G401 (cell line): ENCODE measurements around the gene ADAMTS2. TPM values are rescaled to one million over a fixed set of nuclear protein-coding genes. Genes with fewer than 3 reads are reported as not detected.
A peak's percentile ranks its signal among the peaks of the same experiment; 100 is the strongest.

Experiments used
- DNase-seq: peaks from one replicate; pipeline ENCODE4 v3.0.0-alpha.2; 2015; ENCODE audit warnings: low spot score
- in situ Hi-C: cut with HindIII; loops from 2 replicates; pipeline ENCODE4 v1.10.0; 2016; ENCODE audit warnings: low sequenced_read_pairs, mixed read lengths
- total RNA-seq: library from RNA; depleted of rRNA; stranded (reverse); fragments of >200 nt; shearing (Covaris generic); gene quantifications from 2 replicates; pipeline ENCODE4 v1.2.3, GENCODE V29; 2014

ADAMTS2 gene
- total RNA-seq, 1 experiment from 2014 or later, result not detected

- DNase-seq, result no peak
- in situ Hi-C loops, result no loop called here
These were observed 163.3 kb downstream of the ADAMTS2 start for GRCh38 chr5:179181988-179182387.

DNA sequence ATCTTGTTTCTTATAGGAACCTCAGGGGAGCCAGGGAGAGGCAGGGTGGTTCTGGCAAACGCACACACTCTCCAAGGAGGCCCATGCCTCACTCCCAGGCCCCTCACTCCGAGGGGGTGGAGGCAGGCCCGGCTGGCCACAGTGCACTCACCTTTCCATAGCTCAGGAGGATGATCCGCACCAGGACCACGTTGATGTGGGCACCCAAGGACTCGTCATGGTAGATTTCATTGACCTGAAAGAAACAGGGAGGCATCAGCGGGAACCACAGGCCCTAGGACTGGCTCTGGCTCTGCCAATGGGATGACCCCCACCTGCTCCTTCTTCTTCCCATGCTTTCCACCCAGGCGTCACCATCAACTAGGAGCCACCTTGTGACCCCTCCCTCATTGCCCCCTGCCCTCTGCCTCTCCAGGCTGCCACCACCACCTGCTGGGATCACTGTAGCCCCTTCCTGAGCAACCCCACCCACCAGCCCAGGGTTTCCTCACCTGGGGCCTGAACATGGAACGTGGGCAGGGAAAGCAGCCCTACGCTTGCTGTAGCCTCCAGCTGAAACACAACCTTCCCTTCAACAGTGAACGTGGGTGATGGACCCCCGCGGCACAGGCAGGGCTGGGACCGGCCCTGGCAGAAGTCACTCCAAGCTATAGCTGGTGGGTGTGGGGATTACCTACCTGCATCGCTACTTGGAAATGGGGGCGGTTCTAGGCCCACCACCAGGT lies 164.2 kb downstream of the ADAMTS2 start:
- DNase-seq, result no peak
- in situ Hi-C loops, result no loop called here

DNA sequence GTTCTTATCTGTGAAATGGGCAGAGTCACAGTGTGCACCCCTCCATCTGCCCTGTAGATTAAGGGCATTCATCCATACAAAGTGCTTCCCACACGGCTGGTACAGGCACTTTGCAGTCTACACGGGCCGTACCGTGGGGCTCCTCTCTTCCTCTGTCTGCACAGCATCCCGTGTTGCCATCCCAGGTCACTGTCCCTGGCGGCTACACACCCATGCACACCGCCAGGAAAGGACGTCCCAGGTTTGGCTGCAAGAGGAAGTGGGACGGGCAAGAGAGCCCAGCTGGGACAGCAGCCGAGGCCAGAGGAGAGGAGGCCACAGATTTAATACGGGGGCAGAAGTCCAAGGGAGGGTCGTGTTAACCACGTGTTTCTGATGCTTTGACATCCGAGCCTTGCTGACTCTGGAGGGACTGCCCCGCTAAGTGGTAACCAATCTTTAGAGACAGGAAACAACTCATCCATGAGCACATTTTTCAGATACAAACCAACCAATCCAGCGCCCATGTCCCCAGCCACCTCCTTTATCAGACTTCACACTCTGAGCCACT lies 165.1 kb downstream of the ADAMTS2 start:
- in situ Hi-C loops, result no loop called here
- DNase-seq, result no peak

DNA sequence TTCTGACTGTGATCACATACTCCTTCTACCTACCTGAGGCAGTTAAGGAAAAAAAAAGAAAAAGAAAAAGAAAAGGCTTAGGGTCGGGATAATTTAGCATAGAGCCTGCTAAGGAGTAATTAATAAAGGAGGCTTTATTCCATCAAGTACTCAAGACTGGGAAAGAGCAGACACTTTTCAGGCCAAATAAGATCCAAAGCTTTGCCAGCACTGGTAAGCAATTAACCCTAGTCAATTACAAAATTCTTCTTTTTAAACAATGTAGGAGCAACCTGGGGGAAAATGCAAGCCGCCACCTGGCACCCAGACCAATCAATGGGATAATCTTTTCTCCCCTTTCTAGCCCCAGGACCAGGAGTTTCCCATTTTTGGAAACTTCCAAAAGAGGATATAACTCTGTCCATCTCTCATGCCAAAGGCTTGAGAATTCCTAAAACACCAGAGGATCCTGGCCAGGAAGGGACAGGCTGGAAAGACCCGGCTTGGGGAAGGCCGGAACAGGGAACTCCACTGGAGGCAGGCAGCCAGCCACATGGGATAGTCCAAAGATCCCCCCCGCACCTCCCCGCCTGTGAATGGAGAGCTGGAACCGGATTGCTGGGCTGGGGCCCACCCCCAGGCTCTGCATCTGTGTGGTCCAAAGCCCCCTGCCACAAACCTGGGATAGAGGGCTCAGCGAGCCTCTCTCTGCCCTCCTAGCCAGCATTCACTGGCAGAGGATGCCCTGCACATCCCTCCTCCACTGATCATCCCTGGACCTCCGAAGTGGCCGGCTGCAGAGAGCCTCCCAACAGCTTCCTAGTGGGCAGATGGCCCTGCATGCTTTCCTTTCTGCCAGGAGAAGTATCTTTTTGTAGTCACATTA lies 167.3 kb downstream of the ADAMTS2 start:
- no peak for DNase-seq
- in situ Hi-C loops, result no loop called here

DNA sequence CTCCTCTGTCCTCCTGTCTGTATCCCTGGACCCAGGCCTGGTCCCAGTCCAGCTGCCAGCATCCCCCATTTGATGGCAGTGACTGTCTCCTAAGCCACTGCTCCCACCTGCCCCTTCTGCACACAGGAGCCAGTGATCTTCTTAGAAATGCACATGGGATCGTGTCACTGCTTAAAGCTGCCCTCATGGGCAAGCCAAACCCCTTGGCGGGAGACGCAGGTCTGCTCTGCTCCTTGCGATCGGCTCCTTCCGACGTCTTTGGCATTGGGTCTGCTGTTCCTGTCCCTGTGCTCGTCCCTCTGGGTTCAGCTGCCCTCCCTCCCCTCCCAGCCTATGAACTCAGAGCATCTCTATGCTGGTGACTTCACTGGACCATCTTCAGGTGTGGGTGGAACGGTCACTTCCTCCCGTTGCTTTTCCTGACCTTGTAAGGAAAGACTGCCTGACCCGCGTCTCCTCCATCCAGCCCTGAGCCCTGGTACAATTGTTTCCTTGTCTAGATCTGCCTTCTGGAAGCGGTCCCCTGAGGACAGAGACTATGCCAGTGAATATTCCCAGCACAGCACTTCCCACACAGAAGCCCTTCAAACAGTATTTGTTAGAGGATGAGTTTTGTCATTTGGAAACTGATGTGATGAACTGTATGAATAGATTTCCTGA lies 168.6 kb downstream of the ADAMTS2 start:
- DNase-seq, result no peak
- in situ Hi-C loops, result no loop called here

DNA sequence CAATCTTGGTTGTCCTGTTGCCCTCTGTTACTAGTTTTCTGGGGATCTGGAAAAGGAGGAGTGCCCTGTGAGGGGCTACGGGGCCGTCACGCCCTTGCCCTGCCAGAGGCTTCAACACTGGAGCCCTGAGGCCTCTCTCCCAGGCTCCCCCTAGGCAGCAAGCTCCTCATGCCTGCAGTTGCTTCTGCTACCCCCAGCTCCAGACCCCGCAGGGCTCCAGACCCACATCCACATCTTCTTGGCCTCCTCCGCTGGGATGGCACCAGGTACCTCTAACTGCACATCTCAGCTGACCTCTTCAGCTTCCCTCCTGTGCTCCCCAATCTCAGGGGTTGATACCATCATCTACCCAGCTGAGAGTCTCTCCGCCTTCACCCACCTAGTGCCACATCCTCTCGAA lies 169.1 kb downstream of the ADAMTS2 start:
- in situ Hi-C loops, result no loop called here
- DNase-seq, result no peak

DNA sequence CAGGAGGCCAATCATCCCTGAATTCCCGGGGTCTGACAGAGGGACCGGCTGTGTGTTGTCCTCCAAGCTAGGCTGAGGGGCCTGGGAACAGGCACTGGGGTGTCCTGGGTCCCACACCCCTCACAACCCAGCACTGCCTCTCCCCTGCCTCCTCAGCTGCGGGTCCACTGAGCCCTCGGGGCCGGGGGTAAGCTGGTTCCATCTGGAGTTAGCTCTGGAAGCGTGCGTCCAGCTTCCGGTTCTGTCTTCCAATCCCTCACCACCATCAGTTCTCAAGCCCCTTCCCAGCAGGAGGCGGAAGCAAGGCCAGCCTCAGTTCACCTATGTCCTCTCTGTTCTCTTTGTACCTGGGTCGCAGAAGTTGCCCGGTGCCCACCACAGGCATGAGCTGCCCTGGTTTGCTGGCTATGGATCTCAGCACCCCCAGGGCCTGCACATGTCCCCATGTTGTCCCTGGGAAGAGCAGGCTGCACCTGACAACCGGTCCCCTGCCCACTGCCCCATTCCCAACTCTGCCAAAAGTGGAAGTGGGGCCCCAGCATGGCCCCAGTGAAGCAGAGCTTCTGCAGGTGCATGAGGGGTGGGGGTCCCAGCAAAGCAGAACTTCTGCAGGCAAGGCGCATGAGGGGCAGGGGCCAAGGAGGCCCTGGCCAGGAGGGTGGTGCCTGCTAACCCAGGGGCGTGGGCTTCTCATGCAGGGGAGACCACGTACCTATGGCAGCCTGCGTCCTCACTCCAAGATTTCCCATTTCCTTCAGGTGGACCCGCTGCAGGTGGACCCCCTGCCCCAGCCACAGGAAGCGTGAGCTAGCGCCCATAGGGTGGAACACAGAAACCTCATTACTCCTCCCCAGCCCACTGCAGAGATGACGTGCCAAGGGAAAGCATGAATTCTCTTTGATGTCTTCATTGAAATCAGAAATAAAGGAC lies 173.2 kb downstream of the ADAMTS2 start:
- in situ Hi-C loops, result no loop called here
- DNase-seq, result no peak

GRCh38 chr5:179171251-179171815 lies 173.9 kb downstream of the ADAMTS2 start:
- in situ Hi-C loops, result no loop called here

GRCh38 chr5:179170606-179171005 lies 174.7 kb downstream of the ADAMTS2 start:
- in situ Hi-C loops, result no loop called here
- no peak for DNase-seq

More at GRCh38 chr5:179171251-179171815, 173.9 kb downstream of the ADAMTS2 start:
- DNase-seq, result peak; percentile 12

DNA sequence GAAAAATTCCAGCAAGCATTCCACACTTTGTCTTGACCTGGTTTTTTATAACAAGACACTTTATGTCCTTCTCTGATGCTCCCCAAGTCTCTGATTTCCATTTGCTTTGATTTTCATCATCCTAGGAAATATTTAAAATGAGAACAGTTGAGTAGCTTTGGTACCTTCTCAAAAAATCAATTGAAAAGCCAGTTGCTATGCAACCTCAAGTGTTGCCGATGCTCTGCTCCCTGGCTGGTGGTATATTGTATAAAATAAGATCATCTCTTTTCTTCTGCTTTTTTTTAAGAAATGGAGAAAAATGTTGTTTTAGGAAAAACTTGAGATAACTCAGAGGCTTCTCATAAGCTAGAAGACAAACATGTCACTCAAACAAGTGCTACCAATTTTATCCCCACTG lies 175.4 kb downstream of the ADAMTS2 start:
- in situ Hi-C loops, result no loop called here
- DNase-seq, result no peak

DNA sequence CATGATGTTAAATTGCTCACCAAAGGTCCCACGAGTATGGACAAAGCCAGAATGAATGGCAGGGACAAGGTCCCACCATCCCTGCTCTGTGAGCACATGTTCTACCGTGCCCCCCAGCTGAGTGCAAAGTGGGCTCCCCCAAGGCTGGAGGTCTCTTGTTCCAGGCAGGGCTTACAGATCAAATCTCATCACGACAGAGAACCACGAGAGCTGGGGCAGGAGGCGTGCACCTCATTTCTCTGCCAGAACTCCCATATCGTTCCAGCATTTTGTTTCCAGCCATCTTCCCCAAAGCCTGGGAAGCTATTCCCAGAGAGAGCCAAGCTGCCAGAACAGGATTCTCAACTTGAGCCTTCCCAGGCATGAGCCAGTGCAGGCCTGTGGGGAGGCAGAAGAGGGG lies 176.6 kb downstream of the ADAMTS2 start:
- DNase-seq, result no peak
- in situ Hi-C loops, result no loop called here

DNA sequence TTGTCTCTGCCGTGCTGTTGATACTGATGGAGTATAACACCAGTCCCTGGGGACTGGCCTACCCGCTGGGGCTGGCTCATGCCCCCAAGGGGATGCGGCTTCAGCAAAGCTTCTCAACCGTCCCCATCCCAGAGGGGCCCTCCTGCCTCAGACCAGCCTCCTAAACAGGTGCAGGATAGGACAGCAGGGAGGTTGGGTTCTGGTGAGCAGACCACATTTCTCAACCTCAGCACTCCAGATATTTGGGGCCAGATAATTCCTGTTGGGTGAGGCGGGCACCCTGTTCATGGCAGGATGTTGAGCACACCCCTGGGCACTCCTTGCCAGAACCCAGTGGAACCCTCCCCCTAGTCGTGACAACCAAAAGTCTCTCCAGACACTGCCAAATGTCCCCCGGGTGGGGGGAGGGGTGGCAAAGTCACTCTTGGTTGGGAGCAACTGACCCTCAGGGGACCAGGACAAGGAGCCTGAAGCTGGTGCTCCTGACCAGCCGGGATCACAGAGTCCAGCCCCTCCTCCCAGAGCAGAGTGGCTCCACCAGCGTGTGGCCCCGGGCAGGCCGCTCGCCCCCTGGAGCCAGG lies 177.3 kb downstream of the ADAMTS2 start:
- in situ Hi-C loops, result no loop called here
- no peak for DNase-seq

DNA sequence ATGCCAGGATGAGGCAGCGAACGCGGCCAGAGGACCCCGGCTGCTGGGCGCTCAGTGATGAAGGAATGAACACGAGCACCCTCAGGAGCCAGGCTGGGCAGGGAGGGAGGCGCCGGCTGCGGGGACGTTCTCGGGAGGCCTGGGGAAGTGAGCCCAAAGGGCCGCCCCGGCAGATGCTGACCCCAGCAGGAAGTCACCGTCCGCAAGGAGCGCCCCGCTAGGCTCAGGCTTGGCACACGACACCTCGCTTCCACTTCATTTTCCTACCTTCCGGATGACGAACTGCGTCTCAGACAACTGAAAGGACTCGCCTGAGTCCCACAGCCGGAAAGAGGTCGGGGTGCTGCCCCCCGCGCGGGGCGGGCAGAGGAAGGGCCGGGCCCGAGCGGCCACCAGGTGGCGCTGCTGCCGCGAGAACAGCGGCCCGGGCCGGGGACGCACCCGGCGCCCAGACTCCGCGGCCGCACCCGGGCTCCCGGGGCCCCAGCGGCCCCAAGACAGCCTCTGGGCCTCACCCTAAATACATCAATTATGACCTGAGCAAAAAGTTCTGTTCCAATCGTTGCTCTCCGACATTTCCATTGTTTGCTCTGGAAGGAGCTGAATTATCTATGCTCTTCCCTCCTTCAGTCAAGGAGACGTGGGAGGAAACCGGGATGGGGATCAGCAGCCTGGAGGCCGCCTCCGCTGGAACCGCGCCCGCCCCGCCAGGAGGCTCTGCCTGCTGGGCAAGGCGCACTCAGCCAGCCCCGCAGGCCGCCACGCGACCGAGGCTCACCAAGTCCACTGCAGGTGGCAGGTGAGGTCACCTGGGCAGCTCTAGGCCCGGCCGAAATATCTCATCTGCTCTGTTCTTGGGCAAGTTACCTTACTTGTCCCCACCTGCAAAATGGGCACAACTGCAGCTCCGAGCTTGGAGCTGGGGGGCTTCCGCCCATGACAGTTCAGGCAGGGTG lies 178.1 kb downstream of the ADAMTS2 start:
- peak; percentile 28 for DNase-seq
- in situ Hi-C loops, result no loop called here

DNA sequence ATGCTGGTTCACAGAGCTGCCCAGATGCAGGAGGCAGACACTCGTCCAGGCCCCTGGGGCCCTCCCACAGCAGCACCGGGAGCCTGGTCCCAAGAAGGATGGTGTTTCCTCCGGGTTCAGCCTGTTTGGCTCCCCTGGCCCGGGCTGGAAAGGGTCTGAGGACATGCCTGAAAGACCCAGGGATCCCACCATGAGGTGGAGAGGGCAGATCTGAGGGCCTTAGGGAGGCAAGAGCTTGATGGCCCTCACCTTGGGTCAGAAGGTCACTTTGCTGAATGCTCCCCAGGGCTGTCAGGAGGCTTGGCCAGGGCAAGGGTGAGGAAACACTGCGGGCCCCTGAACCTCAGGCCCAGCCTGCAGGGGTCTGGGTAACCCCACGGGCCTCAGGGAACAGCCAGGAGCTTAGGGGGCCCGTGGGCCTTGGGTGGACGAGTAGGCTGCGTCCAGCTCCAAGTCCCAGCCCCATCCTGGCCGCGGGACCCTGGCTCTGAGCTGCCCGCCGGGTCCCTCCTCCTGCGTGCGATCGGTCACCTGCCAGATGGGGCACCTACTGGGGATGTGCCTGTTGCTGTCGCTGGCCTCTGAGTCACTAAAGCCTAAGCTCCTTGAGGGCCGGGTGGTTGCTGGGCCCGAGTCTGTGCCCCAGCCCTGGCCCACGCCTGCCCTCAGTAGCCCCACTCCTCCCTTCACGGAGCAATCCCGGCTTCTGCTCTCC lies 178.9 kb downstream of the ADAMTS2 start:
- in situ Hi-C loops, result no loop called here
- DNase-seq, result no peak

- in situ Hi-C loops, result no loop called here
- no peak for DNase-seq
These were observed 179.7 kb downstream of the ADAMTS2 start for GRCh38 chr5:179165421-179166170.
